ENCODE results near the gene HPN.
A peak's percentile ranks its signal among the peaks of the same experiment; 100 is the strongest.

Gene HPN

GRCh38 chr19:35066121-35066520 is 24.6 kb downstream of the HPN start:
- H3K27me3 Mint-ChIP-seq: peaks cover 3% of the 10 kb centered on the region
- H3K27ac Mint-ChIP-seq: no peak overlapping the region
- H3K4me3 Mint-ChIP-seq: no peak overlapping the region
- DNase-seq (no peak), ATAC-seq (no peak)
- no peaks in the 10 kb centered on the region for H3K36me3 Mint-ChIP-seq (ENCODE audit: low read depth)
- H3K4me1 Mint-ChIP-seq: peaks cover 20% of the 10 kb centered on the region
- H3K9me3 Mint-ChIP-seq: peaks cover 5% of the 10 kb centered on the region

- H3K9me3 Mint-ChIP-seq: peaks cover 5% of the 10 kb centered on the region
- no peaks in the 10 kb centered on the region for H3K36me3 Mint-ChIP-seq (ENCODE audit: low read depth)
- peak overlapping the region; percentile 71 for H3K27ac Mint-ChIP-seq
- peaks cover 2% of the 10 kb centered on the region for H3K27me3 Mint-ChIP-seq
- DNase-seq (peak; percentile 95), ATAC-seq (peak; percentile 88)
- H3K4me1 Mint-ChIP-seq: peaks cover 20% of the 10 kb centered on the region
- no peak overlapping the region for H3K4me3 Mint-ChIP-seq
Measured at GRCh38 chr19:35066691-35067563, 25.4 kb downstream of the HPN start.

- peaks cover 13% of the 10 kb centered on the region for H3K4me1 Mint-ChIP-seq
- ATAC-seq (no peak), DNase-seq (no peak)
- H3K9me3 Mint-ChIP-seq: peaks cover 5% of the 10 kb centered on the region
- H3K27ac Mint-ChIP-seq: no peak overlapping the region
- H3K36me3 Mint-ChIP-seq (ENCODE audit: low read depth): no peaks in the 10 kb centered on the region
- H3K27me3 Mint-ChIP-seq: no peaks in the 10 kb centered on the region
- H3K4me3 Mint-ChIP-seq: no peak overlapping the region
Measured at GRCh38 chr19:35068941-35069634, 27.6 kb downstream of the HPN start.

- Mint-ChIP-seq H3K4me1 (peaks cover 8% of the 10 kb centered on the region), H3K4me3 (no peak overlapping the region), H3K27me3 (no peaks in the 10 kb centered on the region), H3K36me3 (ENCODE audit: low read depth) (no peaks in the 10 kb centered on the region), H3K27ac (no peak overlapping the region), H3K9me3 (peaks cover 5% of the 10 kb centered on the region)
- DNase-seq (no peak), ATAC-seq (no peak)
Measured at GRCh38 chr19:35069696-35070095, 28.2 kb downstream of the HPN start.

- no peak overlapping the region for H3K4me3 Mint-ChIP-seq
- H3K27me3 Mint-ChIP-seq: no peaks in the 10 kb centered on the region
Measured at GRCh38 chr19:35070471-35070870, 28.9 kb downstream of the HPN start.

GRCh38 chr19:35073516-35073915 is 32.0 kb downstream of the HPN start:
- Mint-ChIP-seq H3K4me1 (no peaks in the 10 kb centered on the region), H3K36me3 (ENCODE audit: low read depth) (no peaks in the 10 kb centered on the region), H3K9me3 (peaks cover 5% of the 10 kb centered on the region), H3K4me3 (no peak overlapping the region), H3K27ac (no peak overlapping the region), H3K27me3 (no peaks in the 10 kb centered on the region)
- DNase-seq: no peak
- no peak for ATAC-seq

More at GRCh38 chr19:35070471-35070870, 28.9 kb downstream of the HPN start:
- DNase-seq: no peak
- Mint-ChIP-seq H3K36me3 (ENCODE audit: low read depth) (no peaks in the 10 kb centered on the region), H3K27ac (no peak overlapping the region), H3K9me3 (peaks cover 5% of the 10 kb centered on the region), H3K4me1 (peaks cover 8% of the 10 kb centered on the region)
- ATAC-seq: no peak

- DNase-seq (no peak), ATAC-seq (no peak)
- Mint-ChIP-seq H3K27me3 (peaks cover 2% of the 10 kb centered on the region), H3K36me3 (ENCODE audit: low read depth) (no peaks in the 10 kb centered on the region), H3K4me3 (no peak overlapping the region), H3K4me1 (no peaks in the 10 kb centered on the region), H3K27ac (no peak overlapping the region), H3K9me3 (peaks cover 5% of the 10 kb centered on the region)
Measured at GRCh38 chr19:35073941-35074340, 32.4 kb downstream of the HPN start.

GRCh38 chr19:35074426-35075201 is 33.1 kb downstream of the HPN start:
- H3K36me3 Mint-ChIP-seq (ENCODE audit: low read depth): no peaks in the 10 kb centered on the region
- H3K27me3 Mint-ChIP-seq: peaks cover 2% of the 10 kb centered on the region
- DNase-seq (no peak), ATAC-seq (no peak)
- H3K4me1 Mint-ChIP-seq: no peaks in the 10 kb centered on the region
- H3K4me3 Mint-ChIP-seq: no peak overlapping the region
- peaks cover 5% of the 10 kb centered on the region for H3K9me3 Mint-ChIP-seq
- no peak overlapping the region for H3K27ac Mint-ChIP-seq

- peaks cover 2% of the 10 kb centered on the region for H3K27me3 Mint-ChIP-seq
- H3K27ac Mint-ChIP-seq: no peak overlapping the region
- DNase-seq (no peak), ATAC-seq (peak; percentile 27)
- H3K36me3 Mint-ChIP-seq (ENCODE audit: low read depth): no peaks in the 10 kb centered on the region
- H3K9me3 Mint-ChIP-seq: peaks cover 4% of the 10 kb centered on the region
- no peak overlapping the region for H3K4me3 Mint-ChIP-seq
- H3K4me1 Mint-ChIP-seq: no peaks in the 10 kb centered on the region
Measured at GRCh38 chr19:35075202-35076025, 33.9 kb downstream of the HPN start.

- peaks cover 2% of the 10 kb centered on the region for H3K27me3 Mint-ChIP-seq
- H3K9me3 Mint-ChIP-seq: no peaks in the 10 kb centered on the region
Measured at GRCh38 chr19:35076026-35076370, 34.5 kb downstream of the HPN start.

GRCh38 chr19:35076657-35077056 is 35.1 kb downstream of the HPN start:
- H3K4me3 Mint-ChIP-seq: no peak overlapping the region
- ATAC-seq (no peak), DNase-seq (no peak)
- H3K4me1 Mint-ChIP-seq: no peaks in the 10 kb centered on the region
- no peaks in the 10 kb centered on the region for H3K36me3 Mint-ChIP-seq (ENCODE audit: low read depth)
- H3K27me3 Mint-ChIP-seq: peaks cover 2% of the 10 kb centered on the region
- no peak overlapping the region for H3K27ac Mint-ChIP-seq
- H3K9me3 Mint-ChIP-seq: no peaks in the 10 kb centered on the region

More at GRCh38 chr19:35076026-35076370, 34.5 kb downstream of the HPN start:
- no peak overlapping the region for H3K27ac Mint-ChIP-seq
- no peaks in the 10 kb centered on the region for H3K4me1 Mint-ChIP-seq
- ATAC-seq: no peak
- H3K4me3 Mint-ChIP-seq: no peak overlapping the region
- DNase-seq: no peak
- H3K36me3 Mint-ChIP-seq (ENCODE audit: low read depth): no peaks in the 10 kb centered on the region

- Mint-ChIP-seq H3K4me1 (no peaks in the 10 kb centered on the region), H3K36me3 (ENCODE audit: low read depth) (no peaks in the 10 kb centered on the region), H3K9me3 (no peaks in the 10 kb centered on the region), H3K4me3 (no peak overlapping the region), H3K27ac (no peak overlapping the region), H3K27me3 (peaks cover 2% of the 10 kb centered on the region)
- DNase-seq (no peak), ATAC-seq (no peak)
Measured at GRCh38 chr19:35077411-35078223, 36.1 kb downstream of the HPN start.

GRCh38 chr19:35079826-35080225 is 38.3 kb downstream of the HPN start:
- Mint-ChIP-seq H3K36me3 (ENCODE audit: low read depth) (no peaks in the 10 kb centered on the region), H3K9me3 (no peaks in the 10 kb centered on the region), H3K27me3 (peaks cover 2% of the 10 kb centered on the region), H3K4me1 (peaks cover 6% of the 10 kb centered on the region), H3K4me3 (no peak overlapping the region), H3K27ac (no peak overlapping the region)
- no peak for ATAC-seq
- DNase-seq: no peak

Data from activated naive CD8-positive, alpha-beta T cell treated with anti-CD3 and anti-CD28 coated beads, Interleukin-2, amount 50 U/mL, for 24 hours (primary cell).